Measurements from ENCODE around the gene MYRIP.

MYRIP gene

GRCh38 chr3:40215015-40215414 is 405.6 kb downstream of the MYRIP start:
- Mint-ChIP-seq H3K27ac (no peak overlapping the region), H3K9me3 (no peaks in the 10 kb centered on the region), H3K4me1 (no peaks in the 10 kb centered on the region), H3K27me3 (ENCODE audit: low read depth) (peaks cover 4% of the 10 kb centered on the region), H3K4me3 (no peak overlapping the region), H3K36me3 (ENCODE audit: low read depth) (no peaks in the 10 kb centered on the region)
- no peak for TF ChIP-seq CTCF (IDR thresholded peaks at IDR 0.05; ENCODE audit: unreplicated experiment in 3 of 3)

GRCh38 chr3:40216471-40216870 is 407.1 kb downstream of the MYRIP start:
- no peaks in the 10 kb centered on the region for H3K9me3 Mint-ChIP-seq
- no peak overlapping the region for H3K4me3 Mint-ChIP-seq
- no peaks in the 10 kb centered on the region for H3K27me3 Mint-ChIP-seq (ENCODE audit: low read depth)
- H3K27ac Mint-ChIP-seq, result no peak overlapping the region
- no peaks in the 10 kb centered on the region for H3K4me1 Mint-ChIP-seq
- TF ChIP-seq CTCF (IDR thresholded peaks at IDR 0.05; ENCODE audit: unreplicated experiment in 3 of 3), result no peak
- no peaks in the 10 kb centered on the region for H3K36me3 Mint-ChIP-seq (ENCODE audit: low read depth)

GRCh38 chr3:40223856-40224255 is 414.4 kb downstream of the MYRIP start:
- no peak overlapping the region for H3K4me3 Mint-ChIP-seq
- no peaks in the 10 kb centered on the region for H3K9me3 Mint-ChIP-seq
- peaks cover 3% of the 10 kb centered on the region for H3K27me3 Mint-ChIP-seq (ENCODE audit: low read depth)
- TF ChIP-seq CTCF (IDR thresholded peaks at IDR 0.05; ENCODE audit: unreplicated experiment in 3 of 3), result no peak
- H3K4me1 Mint-ChIP-seq, result no peaks in the 10 kb centered on the region
- no peaks in the 10 kb centered on the region for H3K36me3 Mint-ChIP-seq (ENCODE audit: low read depth)
- H3K27ac Mint-ChIP-seq, result no peak overlapping the region

- Mint-ChIP-seq H3K9me3 (no peaks in the 10 kb centered on the region), H3K27ac (no peak overlapping the region), H3K36me3 (ENCODE audit: low read depth) (no peaks in the 10 kb centered on the region), H3K4me3 (no peak overlapping the region), H3K4me1 (no peaks in the 10 kb centered on the region), H3K27me3 (ENCODE audit: low read depth) (peaks cover 3% of the 10 kb centered on the region)
- no peak for TF ChIP-seq CTCF (IDR thresholded peaks at IDR 0.05; ENCODE audit: unreplicated experiment in 3 of 3)
Measured at GRCh38 chr3:40224796-40225515, 415.5 kb downstream of the MYRIP start.

- no peaks in the 10 kb centered on the region for H3K36me3 Mint-ChIP-seq (ENCODE audit: low read depth)
- peaks cover 3% of the 10 kb centered on the region for H3K27me3 Mint-ChIP-seq (ENCODE audit: low read depth)
- H3K4me3 Mint-ChIP-seq, result no peak overlapping the region
- H3K9me3 Mint-ChIP-seq, result no peaks in the 10 kb centered on the region
- H3K4me1 Mint-ChIP-seq, result no peaks in the 10 kb centered on the region
- H3K27ac Mint-ChIP-seq, result no peak overlapping the region
- no peak for TF ChIP-seq CTCF (IDR thresholded peaks at IDR 0.05; ENCODE audit: unreplicated experiment in 3 of 3)
Measured at GRCh38 chr3:40226636-40227035, 417.2 kb downstream of the MYRIP start.

GRCh38 chr3:40228792-40229350 is 419.5 kb downstream of the MYRIP start:
- H3K4me1 Mint-ChIP-seq, result no peaks in the 10 kb centered on the region
- no peaks in the 10 kb centered on the region for H3K36me3 Mint-ChIP-seq (ENCODE audit: low read depth)
- no peaks in the 10 kb centered on the region for H3K9me3 Mint-ChIP-seq
- TF ChIP-seq CTCF (IDR thresholded peaks at IDR 0.05; ENCODE audit: unreplicated experiment in 3 of 3), result no peak
- H3K27me3 Mint-ChIP-seq (ENCODE audit: low read depth), result peaks cover 3% of the 10 kb centered on the region
- no peak overlapping the region for H3K27ac Mint-ChIP-seq
- H3K4me3 Mint-ChIP-seq, result no peak overlapping the region
